HS-5 (cell line): Measurements from ENCODE around the gene GPR108.

Experiments used
- DNase-seq: peaks from one replicate; pipeline ENCODE4 v3.0.0-alpha.2; 2012; ENCODE audit warnings: low read depth

Gene GPR108

GRCh38 chr19:6707011-6707657, 30.2 kb downstream of the GPR108 start:
- DNase-seq = no peak

DNA sequence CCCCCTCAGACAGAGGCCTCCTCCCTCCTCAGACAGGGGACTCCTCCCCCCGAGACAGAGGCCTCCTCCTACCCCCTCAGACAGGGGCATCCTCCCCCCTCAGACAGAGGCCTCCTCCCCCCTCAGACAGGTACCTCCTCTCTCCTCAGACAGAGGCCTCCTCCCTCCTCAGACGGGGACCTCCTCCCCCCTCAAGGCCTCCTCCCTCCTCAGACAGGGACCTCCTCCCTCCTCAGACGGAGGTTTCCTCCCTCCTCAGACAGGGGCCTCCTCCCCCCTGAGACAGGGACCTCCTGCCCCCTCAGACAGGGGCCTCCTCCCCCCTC, 30.8 kb downstream of the GPR108 start:
- DNase-seq = no peak

- no peak for DNase-seq
Measured at GRCh38 chr19:6705931-6706632, 31.3 kb downstream of the GPR108 start.

DNA sequence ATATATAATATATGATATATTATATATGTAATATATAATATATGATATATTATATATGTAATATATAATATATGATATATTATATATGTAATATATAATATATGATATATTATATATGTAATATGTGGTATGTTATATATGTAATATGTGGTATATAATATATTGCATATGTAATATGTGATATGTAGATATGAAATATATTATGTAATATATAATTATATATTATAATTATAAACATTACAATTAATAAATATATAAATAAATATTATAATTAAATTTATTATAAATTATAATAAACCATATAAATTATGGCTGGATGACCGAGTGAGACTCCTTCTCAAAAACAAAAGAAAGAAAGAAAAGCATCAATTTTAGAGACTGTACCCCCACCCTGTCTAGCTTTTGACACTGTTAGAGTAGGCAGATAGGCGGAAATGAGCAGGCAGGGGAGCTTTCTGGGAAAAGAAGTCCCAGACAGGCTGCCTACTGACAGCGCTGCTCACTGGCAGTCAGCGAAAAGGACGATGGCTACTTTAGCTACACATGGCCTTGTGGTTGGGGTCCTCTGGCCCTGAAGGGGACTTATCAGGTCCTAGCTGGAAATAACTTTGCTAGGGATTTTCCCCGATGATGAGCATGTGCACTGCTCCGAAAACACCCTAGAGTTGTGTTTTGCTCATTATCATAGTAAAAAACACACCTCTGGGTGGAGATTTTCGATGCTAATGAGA, 36.6 kb downstream of the GPR108 start:
- no peak for DNase-seq

DNA sequence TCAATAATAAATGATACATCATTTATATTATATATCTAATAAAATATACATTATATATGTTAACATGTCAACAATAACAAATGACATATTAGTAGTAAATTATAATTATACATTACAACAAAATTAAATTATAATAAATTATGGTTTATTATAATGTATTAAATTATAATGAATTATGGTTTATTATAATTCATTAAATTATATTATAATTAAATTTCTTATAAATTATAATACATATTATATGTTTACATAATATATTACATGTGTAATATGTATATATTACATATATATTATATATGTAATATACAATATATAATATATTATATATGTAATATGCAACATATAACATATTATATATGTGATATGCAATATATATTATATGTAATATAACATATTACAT, 37.4 kb downstream of the GPR108 start:
- no peak for DNase-seq

DNA sequence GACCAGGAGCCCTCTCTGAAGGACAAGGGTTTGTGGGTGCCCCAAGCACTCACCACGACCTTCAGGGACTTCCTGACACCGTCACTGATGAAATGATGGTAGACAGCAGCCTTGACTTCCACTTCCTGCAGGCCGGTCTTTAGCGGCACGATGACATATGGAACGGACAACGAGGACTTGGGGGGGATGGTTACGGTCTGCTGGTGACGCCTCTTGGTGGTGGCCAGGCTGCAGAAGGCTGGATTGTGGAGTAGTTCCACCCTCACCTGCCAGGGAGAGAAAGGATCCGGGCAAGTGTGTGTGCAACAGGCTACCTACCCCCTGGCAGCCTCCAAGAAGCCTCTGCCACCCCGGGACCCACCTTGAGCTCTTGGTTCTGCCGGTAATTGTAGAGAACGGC, 40.1 kb downstream of the GPR108 start:
- DNase-seq = no peak

- DNase-seq = no peak
Measured at GRCh38 chr19:6696239-6696820, 41.0 kb downstream of the GPR108 start.

- no peak for DNase-seq
Measured at GRCh38 chr19:6694147-6694815, 43.1 kb downstream of the GPR108 start.

GRCh38 chr19:6693681-6694080, 43.7 kb downstream of the GPR108 start:
- no peak for DNase-seq

GRCh38 chr19:6693056-6693471, 44.3 kb downstream of the GPR108 start:
- DNase-seq = no peak

- DNase-seq = no peak
Measured at GRCh38 chr19:6692027-6692426, 45.4 kb downstream of the GPR108 start.

DNA sequence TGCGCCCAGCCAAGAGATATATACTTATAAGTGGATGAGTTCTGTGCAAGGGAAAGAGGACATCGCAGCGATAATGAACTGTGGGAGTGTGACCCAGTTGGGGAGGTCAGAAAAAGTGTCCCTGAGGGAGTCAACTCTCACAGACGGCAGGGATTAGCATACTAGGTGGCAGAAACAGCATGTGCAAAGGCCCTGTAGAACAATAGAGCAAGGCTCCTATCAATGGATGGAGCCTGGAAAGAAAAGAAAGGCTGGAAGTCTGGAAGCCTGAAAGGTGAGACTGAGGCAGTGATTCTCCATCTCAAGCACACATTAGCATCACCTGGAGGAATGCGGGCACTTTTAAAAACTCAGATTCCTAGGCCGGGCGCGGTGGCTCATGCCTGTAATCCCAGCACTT, 46.0 kb downstream of the GPR108 start:
- no peak for DNase-seq

DNA sequence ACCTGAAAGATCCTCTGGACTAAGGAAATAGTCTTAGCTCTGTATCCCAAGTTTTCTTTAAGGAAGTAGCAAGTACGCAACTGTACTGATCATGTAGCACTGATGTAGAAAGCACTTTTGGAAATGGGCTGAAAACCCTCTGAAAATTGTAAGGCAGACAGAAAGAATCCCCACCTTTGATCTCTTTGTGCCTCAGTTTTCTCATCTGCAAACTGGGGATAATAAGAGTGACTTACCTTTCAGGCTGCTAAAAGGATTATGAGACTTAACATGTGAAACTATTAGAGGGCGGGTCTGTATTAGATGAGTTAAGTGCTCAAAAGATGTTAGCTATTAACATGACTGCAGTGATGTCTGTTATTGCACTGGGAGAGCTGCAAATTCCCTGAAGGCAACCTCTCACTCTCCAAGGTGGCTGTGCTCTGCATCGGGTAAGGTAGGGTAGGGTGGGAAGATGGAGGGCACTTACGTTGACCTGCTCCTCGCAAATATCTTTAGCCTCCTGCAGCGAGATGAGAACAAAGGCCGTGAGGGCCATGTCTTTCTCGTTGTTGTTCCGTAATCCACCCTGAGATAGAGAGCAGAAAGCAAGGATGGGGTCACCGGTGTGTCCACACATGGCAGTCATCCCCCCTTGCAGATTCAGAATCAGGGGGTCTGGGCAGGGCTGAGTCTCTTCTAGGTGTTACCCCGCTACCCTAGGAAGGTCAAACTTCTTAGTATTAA, 47.1 kb downstream of the GPR108 start:
- no peak for DNase-seq

- DNase-seq = no peak
Measured at GRCh38 chr19:6687114-6687513, 50.3 kb downstream of the GPR108 start.

DNA sequence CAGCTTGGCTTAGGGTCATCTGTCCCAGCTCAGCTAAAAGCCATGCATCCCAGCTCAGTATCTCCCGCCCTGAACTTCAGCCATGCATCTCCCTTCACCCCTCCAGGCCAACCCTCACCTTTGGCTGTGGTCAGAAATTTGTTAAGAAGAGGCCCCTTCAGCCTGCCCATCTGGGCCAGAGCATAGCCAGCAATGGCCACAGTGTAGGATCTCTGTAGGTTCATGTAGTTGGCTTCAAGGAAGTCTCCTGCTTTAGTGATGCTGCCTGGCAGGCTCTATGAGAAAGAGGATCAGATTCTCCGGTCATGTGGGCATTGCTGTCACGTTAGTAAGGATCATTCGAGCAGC, 50.8 kb downstream of the GPR108 start:
- no peak for DNase-seq

GRCh38 chr19:6685962-6686627, 51.3 kb downstream of the GPR108 start:
- no peak for DNase-seq

DNA sequence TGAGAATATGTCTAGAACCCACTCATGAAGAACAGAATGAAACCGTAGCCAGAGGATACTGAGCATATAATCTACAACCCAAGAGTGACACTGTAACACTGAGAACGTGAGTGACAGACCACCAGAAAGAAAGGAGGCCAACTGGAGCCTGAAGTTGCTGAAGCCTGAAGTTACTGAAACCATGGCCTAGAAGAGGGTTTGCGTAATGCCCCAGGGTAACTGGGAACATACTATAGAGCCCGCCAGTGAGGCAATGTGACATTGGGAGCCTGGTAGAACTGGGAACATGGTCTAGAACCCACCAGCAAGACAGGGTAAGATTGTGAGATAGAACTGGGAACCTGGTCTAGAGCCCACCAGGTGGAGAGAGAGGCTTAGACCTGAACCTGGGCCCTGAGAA, 51.9 kb downstream of the GPR108 start:
- DNase-seq = no peak

DNA sequence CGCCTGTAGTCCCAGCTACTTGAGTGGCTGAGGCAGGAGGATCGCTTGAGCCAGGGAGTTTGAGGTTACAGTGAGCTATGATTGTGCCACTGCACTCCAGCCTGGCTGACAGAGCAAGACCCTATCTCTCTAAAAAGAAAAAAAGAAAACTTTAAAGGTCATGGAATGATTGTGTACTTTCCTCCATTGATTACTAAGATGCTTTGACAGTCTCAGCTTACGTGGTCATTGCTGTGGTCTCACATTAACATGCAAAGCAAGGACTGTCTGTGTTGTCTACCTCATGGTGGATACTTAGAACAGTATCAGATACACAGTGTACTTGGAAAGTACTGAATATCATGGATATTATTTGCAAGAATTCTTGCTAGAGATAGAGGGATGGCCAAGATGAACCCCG, 53.4 kb downstream of the GPR108 start:
- no peak for DNase-seq

DNA sequence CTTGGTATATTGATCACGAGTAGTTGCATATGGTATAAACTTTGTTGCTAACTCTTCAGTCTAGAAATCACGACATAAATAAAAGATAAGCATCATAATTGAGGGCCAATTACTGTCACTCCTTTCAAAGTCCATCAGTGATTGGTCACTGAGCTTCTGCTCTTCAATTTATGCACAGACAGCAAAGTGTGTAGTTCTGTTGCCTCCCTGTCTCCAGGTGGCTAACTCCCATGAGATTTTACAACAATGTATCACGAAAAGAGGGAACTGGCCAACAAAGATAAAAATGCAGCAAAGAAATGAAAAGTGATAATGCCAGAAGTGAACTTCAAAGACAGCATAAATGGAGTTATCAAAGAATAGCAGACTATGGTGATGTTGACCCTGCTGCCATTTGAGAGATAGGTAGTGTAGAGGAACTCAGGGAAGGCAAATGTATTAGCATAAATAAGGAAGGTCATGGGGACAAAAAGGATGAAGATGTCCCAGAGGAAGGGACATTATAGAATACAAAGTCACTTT, 54.7 kb downstream of the GPR108 start:
- no peak for DNase-seq

GRCh38 chr19:6680141-6680540, 57.2 kb downstream of the GPR108 start:
- DNase-seq = no peak
